Left ventricle myocardium inferior (tissue), 1 donor: ENCODE results near the gene TTC13. TPM values are rescaled to one million over a fixed set of nuclear protein-coding genes. Genes with fewer than 3 reads are reported as not detected.

Experiments used
- DNase-seq: peaks from one replicate; pipeline ENCODE4 v3.0.0-alpha.2; 2020
- H3K27ac ChIP-seq: fragments of 200-600 bp; replicated peaks from 2 replicates; pipeline ENCODE4 v1.8.0; 2021
- H3K27me3 ChIP-seq: fragments of 200-600 bp; 2 replicates; pipeline ENCODE4 v1.8.0; 2021; ENCODE audit warnings: low read depth
- H3K36me3 ChIP-seq: fragments of 200-600 bp; 2 replicates; pipeline ENCODE4 v1.8.0; 2021
- H3K4me1 ChIP-seq: fragments of 200-600 bp; 2 replicates; pipeline ENCODE4 v1.8.0; 2021
- H3K4me3 ChIP-seq: fragments of 200-600 bp; 2 replicates; pipeline ENCODE4 v1.8.0; 2021; ENCODE audit warnings: mild to moderate bottlenecking, moderate library complexity
- H3K9me3 ChIP-seq: fragments of 200-600 bp; replicated peaks from 2 replicates; pipeline ENCODE4 v1.8.0; 2021
- intact Hi-C: fragments of 100-400 bp; cut with micrococcal nuclease; formaldehyde crosslinking; loops from one replicate; pipeline ENCODE4 v1.11.0; 2022
- total RNA-seq: library from RNA; stranded (reverse); fragmentation: NEBNext Ultra II Directional; extraction: Animal tissue kit (Norgen Biotek cat#: 25700); gene quantifications from one replicate; pipeline ENCODE4 v1.2.1, GENCODE V29; 2021
- TF ChIP-seq, protein P1 (sequence below): fragments of 200-600 bp; IDR thresholded peaks from 2 replicates; pipeline ENCODE4 v1.8.0; 2021; ENCODE audit warnings: antibody characterized with exemption, mild to moderate bottlenecking, borderline replicate concordance
- donor health status: DM: no; HTN: yes; CAD: no; lungs with severe emphysema.

Gene TTC13
- total RNA-seq, 1 donor from 2014 or later, result 6.7 TPM

DNA sequence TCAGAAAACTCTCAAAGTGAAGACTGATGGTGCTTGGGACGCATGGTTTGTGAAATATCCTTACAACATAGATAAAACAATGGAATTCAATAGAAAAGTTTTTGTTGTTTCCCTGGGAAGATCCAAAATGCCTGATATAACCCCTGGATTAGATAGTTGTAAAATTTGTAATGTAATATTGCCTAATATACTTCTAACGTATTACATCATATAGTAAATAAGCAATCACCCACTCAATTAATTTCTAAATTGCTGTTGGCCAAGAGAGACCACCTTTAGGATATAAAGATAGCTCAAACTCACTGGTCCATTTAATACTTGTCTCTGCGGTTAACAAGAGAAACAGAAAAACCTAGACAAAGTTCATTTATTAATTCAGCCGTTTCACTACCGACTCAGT lies 42.2 kb downstream of the TTC13 start:
- TF ChIP-seq, protein P1, sequence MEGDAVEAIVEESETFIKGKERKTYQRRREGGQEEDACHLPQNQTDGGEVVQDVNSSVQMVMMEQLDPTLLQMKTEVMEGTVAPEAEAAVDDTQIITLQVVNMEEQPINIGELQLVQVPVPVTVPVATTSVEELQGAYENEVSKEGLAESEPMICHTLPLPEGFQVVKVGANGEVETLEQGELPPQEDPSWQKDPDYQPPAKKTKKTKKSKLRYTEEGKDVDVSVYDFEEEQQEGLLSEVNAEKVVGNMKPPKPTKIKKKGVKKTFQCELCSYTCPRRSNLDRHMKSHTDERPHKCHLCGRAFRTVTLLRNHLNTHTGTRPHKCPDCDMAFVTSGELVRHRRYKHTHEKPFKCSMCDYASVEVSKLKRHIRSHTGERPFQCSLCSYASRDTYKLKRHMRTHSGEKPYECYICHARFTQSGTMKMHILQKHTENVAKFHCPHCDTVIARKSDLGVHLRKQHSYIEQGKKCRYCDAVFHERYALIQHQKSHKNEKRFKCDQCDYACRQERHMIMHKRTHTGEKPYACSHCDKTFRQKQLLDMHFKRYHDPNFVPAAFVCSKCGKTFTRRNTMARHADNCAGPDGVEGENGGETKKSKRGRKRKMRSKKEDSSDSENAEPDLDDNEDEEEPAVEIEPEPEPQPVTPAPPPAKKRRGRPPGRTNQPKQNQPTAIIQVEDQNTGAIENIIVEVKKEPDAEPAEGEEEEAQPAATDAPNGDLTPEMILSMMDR, result no peak

DNA sequence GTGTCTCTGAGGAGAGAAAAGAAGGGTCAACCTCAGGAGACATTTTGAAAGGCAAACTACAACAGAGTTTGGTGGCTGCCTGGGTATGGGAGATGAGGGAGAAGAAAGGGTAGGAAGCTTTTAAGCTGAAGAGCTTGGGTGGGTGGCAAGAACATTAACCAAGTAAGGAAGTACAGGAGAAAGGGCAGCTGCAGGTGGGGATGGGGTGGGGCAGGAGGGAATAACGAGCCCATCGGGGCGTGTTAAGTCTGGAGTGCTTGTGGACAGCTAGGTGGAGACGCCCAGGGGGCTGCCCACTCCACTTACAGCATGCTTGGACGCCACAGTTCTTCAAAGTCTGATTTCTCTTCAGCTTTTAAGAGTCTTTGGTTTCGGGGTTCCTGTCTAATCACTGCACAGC lies 42.8 kb downstream of the TTC13 start:
- no peak for DNase-seq
- H3K36me3 ChIP-seq, result peaks cover 25% of the 10 kb centered on the region
- H3K4me1 ChIP-seq, result no peaks in the 10 kb centered on the region
- H3K4me3 ChIP-seq, result no peak overlapping the region
- TF ChIP-seq, protein P1, result no peak
- intact Hi-C loops, result no loop called here
- no peaks in the 10 kb centered on the region for H3K27me3 ChIP-seq
- H3K9me3 ChIP-seq, result no peaks in the 10 kb centered on the region
- no peak overlapping the region for H3K27ac ChIP-seq

More for the DNA sequence above, 42.2 kb downstream of the TTC13 start:
- DNase-seq, result no peak
- Histone ChIP-seq H3K27me3 (no peaks in the 10 kb centered on the region), H3K27ac (no peak overlapping the region), H3K4me3 (no peak overlapping the region), H3K4me1 (no peaks in the 10 kb centered on the region), H3K36me3 (peaks cover 19% of the 10 kb centered on the region), H3K9me3 (no peaks in the 10 kb centered on the region)
- intact Hi-C loops, result no loop called here

DNA sequence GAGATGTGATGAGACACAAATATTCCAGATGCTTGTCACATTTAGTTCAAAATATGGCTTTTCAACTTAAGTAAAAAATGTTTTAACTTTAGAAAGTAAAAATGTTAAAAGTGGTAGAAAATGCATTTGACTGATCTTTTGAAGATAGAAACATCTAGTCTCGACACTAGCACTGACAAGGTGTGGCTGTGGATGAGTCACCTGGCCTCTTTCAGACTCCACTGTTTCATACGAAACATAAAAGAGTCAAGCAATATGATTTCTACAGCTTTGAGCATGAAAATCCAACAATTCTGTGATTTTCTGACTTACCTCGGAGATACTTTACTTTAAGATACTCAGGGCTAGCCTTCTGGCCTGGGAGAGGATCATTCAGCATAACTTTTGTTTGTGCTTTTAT lies 47.7 kb downstream of the TTC13 start:
- no peaks in the 10 kb centered on the region for H3K27me3 ChIP-seq
- intact Hi-C loops, result no loop called here

DNA sequence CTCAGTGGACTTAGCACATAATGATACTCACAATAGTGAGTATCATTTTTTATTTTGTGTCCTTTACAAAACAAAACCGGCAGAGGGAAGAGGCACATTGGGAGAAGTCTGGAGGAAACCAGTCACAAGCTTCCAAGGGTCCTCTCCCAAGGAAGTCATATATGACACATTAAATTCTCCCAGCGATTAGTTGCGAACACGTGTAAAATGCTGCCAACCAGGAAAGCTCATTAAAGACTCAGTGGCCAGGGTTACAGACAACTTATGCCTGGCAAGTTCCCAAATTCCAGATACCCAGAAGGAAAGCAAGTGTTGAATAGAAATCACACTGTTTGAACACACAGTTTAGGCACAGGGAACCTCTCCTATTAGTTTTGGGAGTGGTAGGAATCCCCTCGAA lies 52.5 kb downstream of the TTC13 start:
- Histone ChIP-seq H3K27me3 (no peaks in the 10 kb centered on the region), H3K27ac (no peak overlapping the region), H3K9me3 (no peaks in the 10 kb centered on the region), H3K4me1 (no peaks in the 10 kb centered on the region), H3K4me3 (no peak overlapping the region), H3K36me3 (peaks cover 86% of the 10 kb centered on the region)
- no peak for DNase-seq
- TF ChIP-seq, protein P1, result no peak
- intact Hi-C loops, result no loop called here

More for the DNA sequence above, 47.7 kb downstream of the TTC13 start:
- Histone ChIP-seq H3K36me3 (peaks cover 66% of the 10 kb centered on the region), H3K9me3 (no peaks in the 10 kb centered on the region), H3K27ac (no peak overlapping the region), H3K4me3 (no peak overlapping the region), H3K4me1 (no peaks in the 10 kb centered on the region)
- TF ChIP-seq, protein P1, result no peak
- DNase-seq, result no peak

DNA sequence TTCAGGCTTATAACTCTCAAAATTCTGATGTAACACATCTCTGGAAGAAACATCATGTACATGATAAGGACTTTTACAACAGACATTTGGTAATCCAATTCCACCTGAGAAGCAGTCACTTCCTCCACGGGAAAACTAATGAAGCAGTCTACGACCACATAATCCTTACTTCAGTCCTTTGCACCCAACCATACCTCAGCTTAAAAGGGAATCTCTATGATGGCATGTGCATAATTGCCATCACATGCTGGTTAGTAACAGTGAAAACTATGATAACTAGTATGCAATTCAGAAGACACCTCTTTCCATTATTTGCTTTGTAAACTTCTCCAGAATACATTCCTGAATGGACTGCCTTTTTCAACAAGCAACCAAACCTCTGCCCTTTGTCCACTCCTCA lies 53.1 kb downstream of the TTC13 start:
- H3K27ac ChIP-seq, result no peak overlapping the region
- H3K9me3 ChIP-seq, result no peaks in the 10 kb centered on the region
- intact Hi-C loops, result no loop called here
- TF ChIP-seq, protein P1, result no peak
- H3K4me3 ChIP-seq, result no peak overlapping the region
- no peak for DNase-seq
- H3K4me1 ChIP-seq, result no peaks in the 10 kb centered on the region
- peaks cover 84% of the 10 kb centered on the region for H3K36me3 ChIP-seq
- H3K27me3 ChIP-seq, result no peaks in the 10 kb centered on the region

DNA sequence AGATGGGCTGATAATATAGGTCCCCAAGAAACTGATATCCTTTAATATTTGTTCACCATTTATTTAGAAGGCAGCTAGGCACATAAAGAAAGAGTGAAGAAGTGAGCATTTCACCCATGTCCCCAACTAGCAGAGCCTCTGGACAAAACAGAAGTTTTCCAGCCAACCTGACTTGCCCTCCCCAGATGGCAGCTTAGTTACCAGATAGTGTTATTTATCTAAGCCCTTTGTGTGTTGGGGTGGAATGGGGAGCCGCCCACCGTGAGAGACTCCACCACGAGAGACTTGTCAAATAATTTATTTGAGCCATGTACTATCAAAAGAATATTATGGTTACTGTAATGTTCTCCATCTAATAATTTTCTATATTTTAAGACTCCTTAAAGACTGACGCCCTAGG lies 55.5 kb downstream of the TTC13 start:
- H3K4me1 ChIP-seq, result no peaks in the 10 kb centered on the region
- intact Hi-C loops, result no loop called here
- no peaks in the 10 kb centered on the region for H3K9me3 ChIP-seq
- H3K36me3 ChIP-seq, result peaks cover 81% of the 10 kb centered on the region
- DNase-seq, result no peak
- TF ChIP-seq, protein P1, result no peak
- H3K4me3 ChIP-seq, result no peak overlapping the region
- no peaks in the 10 kb centered on the region for H3K27me3 ChIP-seq
- H3K27ac ChIP-seq, result no peak overlapping the region
